GM21576 (cell line): ENCODE measurements around the gene SHB.

Source experiments
- ATAC-seq: cut with Tn5 transposase; IDR thresholded peaks from one replicate; pipeline ENCODE4 v1.9.1; 2021; ENCODE audit warnings: mild to moderate bottlenecking, moderate library complexity; ENCODE audit not compliant: unreplicated experiment

The SHB gene

DNA sequence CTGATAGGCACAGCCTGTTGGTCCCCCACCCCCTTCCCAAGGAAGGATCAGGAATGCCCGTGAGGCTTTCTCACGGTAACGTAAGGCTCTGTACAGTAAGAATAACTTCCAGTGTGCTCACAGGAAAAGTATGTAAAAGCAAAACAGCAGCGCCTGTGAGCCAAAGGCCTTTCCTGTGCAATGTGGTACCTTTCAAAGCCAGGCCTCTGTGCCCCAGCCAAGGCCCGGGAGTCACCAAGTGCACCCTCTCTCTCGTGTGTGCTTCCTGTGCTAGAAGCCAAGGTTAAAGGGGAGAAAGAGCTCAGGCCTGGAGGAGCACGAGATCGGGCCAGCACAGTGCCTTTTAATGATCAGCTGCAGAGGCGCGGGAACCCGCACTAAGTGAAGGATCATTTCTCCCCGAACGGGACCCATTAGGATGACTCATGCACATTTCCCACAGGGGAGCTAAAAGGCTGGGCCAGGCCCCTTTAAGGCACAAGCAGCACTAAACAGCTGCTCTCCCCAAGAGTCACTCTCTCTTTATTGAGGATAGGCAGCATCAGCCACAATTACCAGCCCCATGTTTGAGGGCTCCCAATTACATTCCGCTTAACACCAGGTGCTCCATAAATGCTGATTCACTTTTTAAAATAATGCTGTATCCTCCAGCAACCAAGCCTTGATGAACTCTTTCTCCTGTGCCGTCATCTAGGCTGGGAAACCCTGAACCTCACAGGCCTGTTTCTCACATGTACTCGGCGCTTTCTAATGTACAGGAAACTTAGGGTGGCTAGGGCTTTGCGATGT is 42.8 kb downstream of the SHB start:
- no peak for ATAC-seq

DNA sequence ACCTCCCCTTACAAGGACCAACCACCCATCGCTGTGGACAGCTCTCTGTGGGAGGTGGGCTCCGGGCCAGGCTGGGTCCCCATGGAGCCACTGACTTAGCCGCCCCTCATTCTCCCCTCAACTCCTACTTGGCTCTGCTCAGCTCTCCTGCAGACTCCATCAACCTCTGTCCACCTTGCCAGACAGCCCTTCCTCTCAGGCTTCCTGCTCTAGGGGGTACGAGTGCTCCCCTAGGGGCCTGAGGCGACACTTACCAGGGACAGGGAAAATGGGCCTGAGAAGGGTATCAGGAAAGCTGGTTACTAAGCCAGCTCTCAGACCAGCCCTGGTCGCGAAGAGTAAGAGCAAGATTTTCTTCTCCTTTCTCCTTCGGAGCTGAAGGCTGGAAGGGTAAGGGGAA is 43.9 kb downstream of the SHB start:
- ATAC-seq = no peak

DNA sequence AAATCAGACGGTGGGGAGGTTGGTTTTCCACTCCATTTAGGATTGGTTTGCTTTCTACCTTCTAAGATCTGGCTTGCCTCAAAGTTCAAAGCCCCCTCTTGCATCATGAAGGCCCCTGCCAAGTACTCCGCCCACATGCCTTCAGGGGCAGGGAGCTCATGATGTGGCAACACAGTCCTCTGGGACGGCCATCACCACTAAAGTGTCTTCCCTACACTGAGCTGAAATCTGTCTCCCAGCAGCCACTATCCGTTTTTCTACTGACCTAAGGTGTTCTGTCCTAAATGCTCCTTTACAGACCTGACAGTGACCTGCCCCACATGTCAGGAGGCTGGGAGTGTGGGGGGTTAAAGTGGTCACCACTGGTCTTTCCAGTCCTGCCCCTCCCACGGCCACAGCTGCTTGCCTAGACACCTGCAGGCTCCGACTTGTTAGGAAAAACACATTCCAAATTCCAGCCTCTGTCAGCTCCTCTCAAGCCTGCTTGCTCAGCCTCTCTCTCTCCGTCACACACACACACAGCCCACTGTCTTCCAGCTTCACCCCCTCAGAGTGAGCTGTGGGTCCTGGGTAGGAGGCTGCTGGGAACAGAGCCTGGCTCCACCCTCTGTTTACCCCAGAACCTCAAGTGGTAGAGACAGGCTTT is 44.9 kb downstream of the SHB start:
- ATAC-seq = no peak

DNA sequence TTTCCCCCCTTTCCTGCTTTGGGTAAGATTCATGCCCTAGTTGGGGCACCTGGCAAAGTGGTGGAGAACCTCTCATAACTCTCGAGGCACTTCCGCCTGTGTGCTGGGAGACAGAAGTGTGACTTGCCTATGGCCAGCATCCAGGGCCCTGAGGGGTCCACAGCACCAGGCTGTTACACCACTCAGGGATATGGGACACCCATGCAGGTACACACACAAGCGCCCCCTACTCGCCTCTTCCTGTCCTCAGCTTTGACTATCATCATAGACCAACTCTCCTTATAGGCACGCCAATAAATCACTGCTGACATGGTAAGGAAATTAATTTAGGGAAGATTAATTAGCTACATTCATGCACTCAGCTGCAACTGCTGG is 45.4 kb downstream of the SHB start:
- ATAC-seq = no peak

DNA sequence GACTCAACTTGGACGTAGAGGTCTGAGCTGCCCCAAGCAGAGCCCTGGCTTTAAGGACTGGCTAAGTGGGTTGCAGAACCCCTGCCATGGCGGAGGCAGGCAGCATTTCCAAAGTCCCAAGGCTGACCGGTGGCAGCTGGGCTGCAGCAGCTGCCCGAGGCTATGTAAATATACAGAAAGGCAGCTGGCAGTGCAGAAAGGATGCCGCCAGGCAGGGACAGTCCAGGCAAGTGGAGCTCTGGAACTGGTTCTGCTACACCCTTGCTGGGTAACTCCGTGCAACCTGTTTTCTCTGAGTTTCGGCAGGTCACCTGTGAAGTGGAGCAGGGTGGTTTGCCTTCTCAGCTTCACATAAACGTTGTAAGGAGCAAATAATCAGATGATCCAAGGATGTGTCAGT is 46.0 kb downstream of the SHB start:
- no peak for ATAC-seq

DNA sequence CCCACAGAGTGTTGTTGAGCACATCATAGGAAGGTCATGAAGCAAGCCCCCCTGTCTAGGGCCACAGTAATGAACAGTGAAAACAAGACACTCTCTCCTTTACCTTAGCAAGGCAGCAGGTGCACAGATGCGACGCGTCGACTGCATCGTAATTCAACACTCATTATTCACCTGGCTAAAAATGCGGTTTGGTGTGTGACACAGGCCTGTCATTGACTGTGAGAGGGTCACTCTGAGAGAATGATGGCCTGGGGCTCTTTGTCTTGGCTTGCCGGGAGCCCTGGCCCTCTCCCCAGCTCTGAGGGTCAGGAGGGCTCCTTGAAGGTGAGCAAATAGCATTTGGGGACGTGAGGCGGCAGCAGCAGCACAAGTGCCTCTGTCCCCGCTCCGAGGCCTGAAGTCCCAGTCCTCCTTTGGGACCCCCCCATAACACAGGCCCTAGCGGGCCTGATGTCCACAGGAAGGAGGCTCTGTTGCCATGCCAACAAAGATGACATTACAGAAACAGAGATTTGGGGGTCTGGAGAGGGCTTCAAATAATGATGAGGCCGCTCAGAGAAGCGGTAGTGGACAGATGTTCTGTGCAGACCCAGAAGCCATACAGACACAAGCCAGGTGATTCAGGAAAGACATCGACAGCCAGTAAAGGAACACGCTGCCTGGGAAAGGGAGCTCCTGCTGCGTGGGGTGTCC is 46.7 kb downstream of the SHB start:
- no peak for ATAC-seq

DNA sequence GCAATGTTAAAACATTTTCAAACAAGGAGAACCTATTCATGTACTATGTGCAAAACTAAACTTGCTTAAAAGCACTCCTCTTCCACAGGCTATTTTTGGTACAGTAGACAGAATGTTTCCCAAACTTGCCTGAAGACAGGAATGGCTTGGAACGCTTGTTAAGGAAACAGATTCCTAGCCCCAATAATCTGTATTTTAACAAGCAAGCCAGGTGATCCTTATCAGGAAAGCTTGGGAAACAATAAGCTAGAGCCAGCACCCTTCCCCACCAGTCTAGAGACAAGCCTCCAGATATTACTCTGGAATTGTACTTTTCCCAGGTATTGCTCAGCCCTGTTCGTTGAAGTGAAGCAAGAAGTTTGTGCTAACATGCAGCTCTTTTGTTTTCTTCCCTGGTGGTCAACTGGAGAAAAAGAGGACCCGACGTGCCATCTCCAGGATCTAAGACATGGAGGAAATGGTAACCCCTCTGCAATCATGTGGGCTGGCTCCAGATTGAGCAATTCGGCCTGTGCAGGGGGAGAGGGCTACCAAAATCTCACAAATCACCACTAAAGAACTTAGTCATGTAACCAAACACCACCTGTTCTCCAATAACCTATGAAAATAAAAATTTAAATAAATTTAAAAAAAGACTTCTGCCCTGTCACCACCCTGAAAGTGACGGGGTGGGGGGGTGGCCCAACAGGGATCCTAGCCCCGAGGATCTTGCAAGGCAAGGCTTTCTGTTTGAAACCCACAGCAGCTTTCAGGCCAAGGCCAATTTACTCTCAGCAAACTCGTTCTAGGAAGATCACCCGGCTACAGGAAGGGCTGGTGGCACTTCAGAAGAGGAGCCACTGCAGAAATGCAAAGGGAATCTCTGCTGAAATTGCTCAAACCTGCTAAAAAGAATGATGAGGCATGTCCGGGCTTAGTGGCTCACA is 48.6 kb downstream of the SHB start:
- ATAC-seq = no peak

DNA sequence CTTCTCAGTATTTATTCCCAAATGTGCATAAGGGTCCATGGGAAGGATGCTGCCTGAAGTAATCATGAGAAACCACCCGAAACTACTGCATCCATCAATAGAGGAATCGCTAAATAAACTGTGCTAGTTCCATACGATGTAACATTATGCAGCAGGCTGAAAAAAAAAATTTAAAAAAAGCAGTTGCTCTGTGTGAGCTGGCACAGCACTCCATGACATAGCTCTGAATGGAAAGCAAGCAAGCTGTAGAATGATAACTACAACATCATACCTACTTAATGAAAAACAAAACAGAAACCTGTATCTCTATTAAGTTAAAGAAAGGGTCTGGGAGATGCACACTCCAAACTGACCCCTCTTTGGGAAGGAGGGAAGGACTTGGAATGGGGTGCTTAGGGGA is 49.3 kb downstream of the SHB start:
- no peak for ATAC-seq

DNA sequence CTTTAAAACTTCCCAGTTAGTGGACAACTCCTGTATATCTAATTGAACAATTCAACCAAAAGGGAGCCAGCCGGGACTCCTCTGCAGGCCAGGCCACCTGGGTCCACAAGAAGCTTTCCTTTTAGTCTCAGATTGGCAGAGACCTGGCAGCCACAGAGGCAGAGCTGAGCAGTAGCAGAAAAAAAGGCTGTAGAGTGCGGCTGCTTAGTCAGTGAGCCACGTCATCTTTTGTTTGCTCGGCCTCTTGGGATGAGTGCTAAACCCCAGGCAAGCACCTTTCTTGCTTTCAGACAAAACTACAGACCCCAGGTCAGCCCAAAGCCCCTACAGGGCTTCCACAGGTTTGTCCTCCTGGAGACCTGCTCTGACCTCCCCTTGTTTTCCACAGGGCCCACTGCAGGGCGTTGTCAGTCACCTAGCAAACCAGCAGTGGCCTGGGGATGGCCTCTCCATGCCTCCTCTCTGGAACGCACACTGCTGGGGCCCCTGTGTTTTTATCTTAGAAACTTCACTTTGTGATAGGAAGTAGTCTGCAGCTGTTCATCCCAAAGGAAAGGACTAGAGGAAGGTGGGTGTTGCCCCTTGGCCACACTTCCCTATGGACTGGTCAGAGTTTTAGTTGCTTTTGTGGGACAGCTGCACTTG is 49.9 kb downstream of the SHB start:
- ATAC-seq = no peak

DNA sequence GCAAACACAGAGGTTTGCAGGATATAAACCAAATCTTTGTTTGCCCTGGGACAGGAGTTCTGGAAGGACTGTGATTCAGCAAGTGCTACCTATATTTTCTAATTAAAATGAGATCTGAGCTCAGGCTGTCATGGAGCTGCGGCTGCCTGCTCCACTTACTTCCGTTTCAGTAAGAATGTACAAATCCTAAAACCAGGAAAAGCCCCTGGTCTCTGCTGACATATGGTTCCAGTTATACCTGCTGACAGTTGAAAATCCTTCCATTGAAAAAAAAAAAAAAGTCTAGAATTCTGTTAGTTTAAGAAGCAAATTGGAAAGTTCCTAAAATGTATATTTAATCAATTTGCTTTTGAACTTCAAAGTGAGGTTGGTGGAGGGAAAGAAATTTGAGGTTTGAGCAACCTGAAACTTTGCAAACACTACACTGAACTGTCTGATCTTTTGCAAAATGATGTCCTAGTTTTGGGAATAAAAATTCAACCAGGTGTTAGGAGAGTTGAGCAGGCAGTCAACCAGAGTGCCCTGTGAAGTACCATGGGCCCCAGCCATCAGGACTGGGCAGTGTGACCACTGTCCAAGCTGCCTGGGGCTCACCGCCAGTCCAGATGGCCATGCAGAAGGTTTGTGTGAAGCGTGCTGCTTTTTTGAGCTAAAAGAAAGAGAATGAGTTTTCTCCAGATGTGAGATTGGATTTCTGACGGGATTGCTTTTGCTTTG is 50.6 kb downstream of the SHB start:
- no peak for ATAC-seq

DNA sequence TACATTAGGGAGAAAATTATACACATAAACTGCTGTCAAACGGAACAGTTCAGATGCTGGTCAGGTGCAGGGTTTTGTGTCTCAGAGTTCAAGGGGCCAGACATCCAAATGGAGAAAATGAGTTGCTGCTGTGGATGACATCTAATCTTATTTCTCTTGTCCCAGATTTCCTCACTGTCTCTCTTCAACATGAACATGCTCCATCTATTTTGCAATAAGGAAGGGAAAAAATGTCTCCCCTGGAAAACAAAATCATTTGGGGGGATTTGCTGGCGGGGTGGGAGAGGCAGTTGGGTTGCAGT is 51.2 kb downstream of the SHB start:
- ATAC-seq = no peak

DNA sequence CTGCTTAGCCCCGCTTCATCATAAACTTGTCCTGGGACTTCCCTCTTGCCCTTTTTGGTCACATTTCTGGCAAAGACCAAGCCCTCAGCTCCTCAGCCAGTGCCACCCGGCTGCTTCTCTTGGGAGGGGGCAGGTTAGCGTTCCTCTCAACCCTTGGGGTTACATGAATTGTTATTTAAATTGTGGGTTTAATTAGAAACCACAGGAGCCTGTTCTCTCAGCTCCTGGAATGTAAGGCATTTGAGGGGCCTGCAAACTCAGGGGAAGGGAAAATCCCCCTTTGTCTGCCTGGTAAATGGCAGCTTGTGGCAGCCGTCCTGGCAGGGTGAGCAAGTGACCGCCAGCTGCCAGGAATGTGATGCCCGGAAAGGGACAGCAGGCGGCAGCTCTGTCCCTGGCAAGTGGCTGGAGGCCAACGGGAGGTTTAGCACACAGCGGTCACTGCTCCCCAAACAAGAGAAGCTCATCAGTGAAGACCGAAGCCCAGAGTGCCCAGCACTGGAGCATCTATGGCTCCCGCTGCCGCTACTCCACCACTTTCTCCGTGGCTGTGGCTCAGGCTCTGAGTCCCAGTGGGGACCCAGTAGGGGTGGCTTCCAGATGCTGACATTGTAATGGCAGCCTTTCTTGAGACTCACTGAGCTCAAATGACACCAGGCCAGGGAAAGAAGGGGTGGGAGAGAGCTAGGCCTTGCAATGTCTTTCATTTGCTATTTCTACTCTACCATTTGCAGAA is 51.7 kb downstream of the SHB start:
- no peak for ATAC-seq

DNA sequence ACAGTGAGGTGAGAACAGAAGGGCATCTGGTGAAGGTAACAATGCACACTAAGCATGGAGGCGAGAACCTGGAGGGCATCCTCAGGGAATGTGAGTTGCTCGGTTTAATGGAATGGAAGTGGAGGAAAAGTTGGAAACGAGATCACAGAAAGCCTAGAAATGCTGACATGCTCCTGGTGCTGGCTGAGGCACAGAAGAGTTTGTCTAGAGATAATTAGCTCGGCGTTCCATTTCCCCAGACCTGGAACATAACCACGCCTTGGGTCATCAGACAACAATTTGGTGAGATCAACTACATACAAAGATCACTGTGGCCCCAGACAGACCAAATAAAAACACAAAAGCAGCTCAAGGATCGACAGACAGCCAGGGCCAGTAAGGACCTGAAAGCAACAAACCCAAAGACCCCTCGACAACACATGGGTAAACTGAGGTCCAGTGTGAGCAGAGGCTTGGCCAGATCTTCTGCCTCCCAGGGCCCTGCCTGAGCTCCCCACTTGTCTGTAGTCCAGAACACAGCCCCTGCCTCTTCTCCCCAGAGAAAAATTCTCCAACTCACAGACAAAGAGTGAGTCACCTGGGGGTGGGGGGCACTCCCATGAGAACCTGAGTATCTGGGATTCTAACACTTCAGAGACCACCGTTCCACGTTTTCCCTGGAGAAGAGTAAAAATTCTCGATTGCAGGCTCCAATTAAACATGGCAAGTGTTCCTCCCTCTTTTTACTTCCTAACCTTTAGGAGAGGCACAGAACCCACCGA is 52.5 kb downstream of the SHB start:
- ATAC-seq = no peak

DNA sequence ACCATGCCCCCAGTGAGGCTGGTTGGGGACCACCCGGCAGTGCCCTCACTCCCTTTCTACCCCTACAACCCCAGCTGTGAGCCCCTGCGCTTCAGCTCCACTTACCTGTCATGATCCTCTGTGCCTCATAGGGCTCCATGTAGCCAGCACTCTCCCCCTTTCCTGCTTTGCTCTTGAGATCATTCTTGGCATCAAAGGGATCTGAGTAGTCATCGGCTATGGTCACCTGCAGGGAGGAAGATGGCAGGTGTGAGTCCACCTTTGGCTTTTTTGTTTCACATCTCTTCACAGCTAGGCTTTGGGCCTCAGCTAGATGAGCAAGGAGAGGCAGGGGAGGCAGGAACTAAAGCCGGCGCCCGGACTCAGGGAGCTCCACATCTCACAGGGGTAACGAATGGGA is 53.1 kb downstream of the SHB start:
- ATAC-seq = no peak

DNA sequence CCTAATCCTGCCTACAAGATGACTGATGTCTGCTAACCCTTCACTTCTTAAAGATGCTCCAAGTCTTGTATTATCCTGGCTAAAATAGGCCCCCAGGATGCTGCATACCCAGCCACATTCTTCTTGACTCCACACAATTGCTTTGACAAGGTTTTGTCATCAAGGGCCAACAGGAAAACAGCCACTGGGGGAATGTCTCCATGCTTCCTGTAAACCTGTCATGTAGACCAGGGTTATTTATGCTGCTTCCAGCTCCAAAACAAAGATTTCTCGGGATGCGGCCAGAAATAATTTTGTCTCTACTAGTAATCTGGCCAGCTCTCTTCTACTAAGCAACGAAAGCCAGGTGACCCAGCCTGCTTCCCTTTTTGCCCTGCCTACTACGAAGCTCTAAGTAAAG is 53.8 kb downstream of the SHB start:
- no peak for ATAC-seq

DNA sequence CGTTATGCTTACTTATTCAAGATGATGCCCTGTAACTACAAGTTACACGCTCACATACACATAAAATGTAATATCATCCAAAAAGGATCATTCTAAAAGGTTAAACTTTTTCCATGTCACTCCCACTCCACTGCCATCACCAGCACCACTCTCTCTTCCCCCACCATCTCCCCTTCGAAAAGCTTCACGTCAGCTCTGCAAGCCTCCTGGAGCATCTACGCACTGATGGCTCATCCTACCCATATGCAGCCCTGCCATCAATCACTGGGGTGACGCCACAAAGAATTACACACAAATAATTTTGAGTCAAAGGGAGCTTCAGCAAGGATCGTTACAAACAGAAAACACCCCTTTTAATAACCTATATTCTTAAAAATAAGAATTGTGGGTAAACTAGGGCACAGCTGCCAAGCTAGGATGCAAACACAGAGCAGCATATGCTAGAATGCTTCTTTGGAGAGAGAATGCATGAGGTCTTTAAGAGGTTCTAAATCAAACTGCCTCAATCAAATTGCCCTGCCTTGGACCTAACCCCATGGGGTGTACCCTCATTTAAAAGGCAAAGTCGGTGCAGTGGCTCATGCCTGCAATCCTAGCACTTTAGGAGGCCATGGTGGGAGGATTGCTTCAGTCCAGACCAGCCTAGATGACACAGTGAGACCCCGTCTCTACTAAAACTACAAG is 56.1 kb downstream of the SHB start:
- no peak for ATAC-seq

DNA sequence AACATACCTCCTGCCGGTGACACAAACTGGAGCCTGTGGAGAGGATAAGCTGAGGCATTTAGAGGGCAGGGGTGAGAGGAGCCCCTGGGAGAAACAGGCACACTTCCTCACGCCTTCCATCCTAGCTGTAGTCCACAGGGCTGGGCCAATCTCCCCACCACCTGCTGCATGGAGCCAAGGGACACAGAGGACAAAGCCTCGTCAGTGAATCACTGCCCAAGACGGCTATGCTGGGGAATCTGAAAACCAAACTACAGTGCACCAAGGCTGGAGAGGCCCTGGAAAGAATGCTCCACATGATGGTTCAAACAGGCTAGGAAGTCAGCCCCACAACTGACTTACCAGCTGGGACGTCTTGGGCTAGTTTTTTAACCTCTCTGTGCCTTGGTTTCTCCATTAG is 57.0 kb downstream of the SHB start:
- no peak for ATAC-seq
